Posterior vena cava (tissue), 2 donors: ENCODE measurements around the gene LRRK1. TPM values are rescaled to one million over a fixed set of nuclear protein-coding genes. Genes with fewer than 3 reads are reported as not detected.
"Not testable (repeated sequence)": the region's sequence is repeated elsewhere in the genome, so short reads cannot be mapped to it uniquely, and the experiment has no call there.

Experiments used
- DNase-seq: peaks from one replicate; pipeline ENCODE4 v3.0.0-alpha.2; 2020; ENCODE audit warnings: low spot score
- intact Hi-C, 2 donors: fragments of 100-400 bp; cut with DNase I; formaldehyde crosslinking; loops; one replicate each; pipeline versions ENCODE4 v1.14.1 to v1.14.2; 2022 to 2023
- total RNA-seq, 2 donors: library from RNA; stranded (reverse); fragmentation: NEBNext Ultra II Directional; extraction: Animal tissue kit (Norgen Biotek cat#: 25700); gene quantifications; one replicate each; pipeline ENCODE4 v1.2.1, GENCODE V29; 2021
- donor health status: DM: yes; HTN: yes; CAD: no.
- donor health status: DM: yes; HTN: yes; CAD: no.

LRRK1 gene
- total RNA-seq, 2 donors from 2014 or later, result 22.3 to 24.9 TPM

GRCh38 chr15:101068523-101068960 is 149.4 kb downstream of the LRRK1 start:
- intact Hi-C loops, result no loop called here
- DNase-seq, result peak; percentile 77

- intact Hi-C loops, result no loop called here
- peak; percentile 76 for DNase-seq
Observed at GRCh38 chr15:101068961-101069653, 149.9 kb downstream of the LRRK1 start.

- no peak for DNase-seq
- intact Hi-C loops, result no loop called here
Observed at GRCh38 chr15:101069654-101069973, 150.5 kb downstream of the LRRK1 start.

- intact Hi-C loops, result no loop called here
- peak; percentile 29 for DNase-seq
Observed at GRCh38 chr15:101070024-101070423, 150.9 kb downstream of the LRRK1 start.

GRCh38 chr15:101070502-101071273 is 151.5 kb downstream of the LRRK1 start:
- peak; percentile 81 for DNase-seq
- intact Hi-C loops, result no loop called here

- intact Hi-C loops, result no loop called here
- DNase-seq, result peak; percentile 70
Observed at GRCh38 chr15:101071651-101072050, 152.5 kb downstream of the LRRK1 start.

GRCh38 chr15:101072235-101072634 is 153.1 kb downstream of the LRRK1 start:
- intact Hi-C loops, result not testable (repeated sequence)
- DNase-seq, result peak; percentile 26

- intact Hi-C loops, result not testable (repeated sequence)
- peak; percentile 14 for DNase-seq
Observed at GRCh38 chr15:101077806-101078668, 158.9 kb downstream of the LRRK1 start.

- intact Hi-C loops, result no loop called here
- peak; percentile 58 for DNase-seq
Observed at GRCh38 chr15:101078669-101079323, 159.6 kb downstream of the LRRK1 start.

GRCh38 chr15:101081900-101082299 is 162.7 kb downstream of the LRRK1 start:
- intact Hi-C loops, result no loop called here
- peak; percentile 19 for DNase-seq

GRCh38 chr15:101083336-101084045 is 164.3 kb downstream of the LRRK1 start:
- DNase-seq, result no peak
- intact Hi-C loops, result no loop called here

- DNase-seq, result no peak
- intact Hi-C loops, result no loop called here
Observed at GRCh38 chr15:101084801-101085200, 165.6 kb downstream of the LRRK1 start.

- DNase-seq, result no peak
- intact Hi-C loops, result no loop called here
Observed at GRCh38 chr15:101085311-101085700, 166.1 kb downstream of the LRRK1 start.

GRCh38 chr15:101086394-101087171 is 167.4 kb downstream of the LRRK1 start:
- no peak for DNase-seq
- intact Hi-C loops, result no loop called here

GRCh38 chr15:101087172-101087769 is 168.1 kb downstream of the LRRK1 start:
- intact Hi-C loops, result no loop called here

GRCh38 chr15:101088271-101088670 is 169.1 kb downstream of the LRRK1 start:
- no peak for DNase-seq
- intact Hi-C loops, result loop anchor here (1.0 to 2.0 kb wide), 2 partner anchors 170 to 171 kb away; no protein-coding TSS in a partner anchor

More at GRCh38 chr15:101087172-101087769, 168.1 kb downstream of the LRRK1 start:
- DNase-seq, result no peak

GRCh38 chr15:101088788-101089578 is 169.8 kb downstream of the LRRK1 start:
- peak; percentile 94 for DNase-seq
- intact Hi-C loops, result loop anchor here (1.0 to 2.0 kb wide), 2 partner anchors 169 to 170 kb away; no protein-coding TSS in a partner anchor
